ENCODE data around the gene EDN3.
"Not testable (repeated sequence)": the region's sequence is repeated elsewhere in the genome, so short reads cannot be mapped to it uniquely, and the experiment has no call there.

EDN3 gene

GRCh38 chr20:59336540-59336939, 36.1 kb downstream of the EDN3 start:
- no peak for DNase-seq (ENCODE audit: low spot score)

DNA sequence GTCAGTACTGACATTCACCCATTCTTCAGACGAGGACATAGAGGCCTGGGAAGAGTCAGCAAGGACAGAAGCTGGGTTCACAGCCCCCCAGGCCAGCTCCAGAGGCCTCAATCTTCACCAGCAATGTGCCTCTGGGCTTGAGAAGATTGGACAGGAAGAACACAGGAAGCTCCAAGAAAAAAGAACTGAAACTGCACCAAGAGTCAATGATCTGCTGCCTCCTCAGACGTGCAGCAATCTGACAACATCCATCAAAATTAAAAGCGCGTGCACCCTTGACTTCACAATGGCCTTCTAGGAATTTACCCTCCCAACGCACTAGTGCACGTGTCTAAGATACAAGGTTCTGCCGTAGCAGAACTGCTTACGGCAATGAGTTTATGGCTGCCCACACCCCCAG, 38.0 kb downstream of the EDN3 start:
- DNase-seq (ENCODE audit: low spot score) = not testable (repeated sequence)

DNA sequence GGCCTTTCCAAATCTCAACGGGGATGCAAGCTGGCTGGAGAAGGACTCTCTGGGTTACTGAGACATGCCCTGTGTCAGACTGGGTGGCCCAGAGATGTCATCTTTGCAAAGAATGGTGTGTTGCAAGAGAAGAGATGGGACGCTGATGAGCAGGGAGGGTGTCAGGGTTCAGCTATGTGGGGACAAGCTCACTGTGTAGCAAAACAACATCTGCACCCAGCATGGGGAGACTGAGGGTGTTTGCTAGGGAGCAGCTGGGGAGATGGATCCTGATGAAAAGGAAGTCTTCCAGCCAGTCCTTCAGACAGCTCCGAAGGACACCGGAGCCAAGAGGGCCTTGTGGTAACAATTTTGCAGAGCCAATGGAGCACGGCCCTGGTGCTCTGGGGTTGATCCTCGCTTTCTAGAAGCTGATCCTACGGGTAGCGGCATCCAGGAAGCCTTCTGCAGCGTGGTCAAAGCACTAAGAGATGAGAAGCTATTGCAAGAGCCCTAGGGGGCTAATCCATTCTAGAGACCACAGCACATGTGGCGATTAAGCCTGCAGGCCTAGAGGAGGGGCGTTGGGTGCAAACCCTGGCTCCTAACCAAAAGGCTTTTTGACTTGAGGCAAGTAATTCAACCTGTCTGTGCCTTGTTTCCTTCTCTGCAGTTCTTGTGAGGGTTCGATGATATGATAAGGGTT, 39.9 kb downstream of the EDN3 start:
- no peak for DNase-seq (ENCODE audit: low spot score)

DNA sequence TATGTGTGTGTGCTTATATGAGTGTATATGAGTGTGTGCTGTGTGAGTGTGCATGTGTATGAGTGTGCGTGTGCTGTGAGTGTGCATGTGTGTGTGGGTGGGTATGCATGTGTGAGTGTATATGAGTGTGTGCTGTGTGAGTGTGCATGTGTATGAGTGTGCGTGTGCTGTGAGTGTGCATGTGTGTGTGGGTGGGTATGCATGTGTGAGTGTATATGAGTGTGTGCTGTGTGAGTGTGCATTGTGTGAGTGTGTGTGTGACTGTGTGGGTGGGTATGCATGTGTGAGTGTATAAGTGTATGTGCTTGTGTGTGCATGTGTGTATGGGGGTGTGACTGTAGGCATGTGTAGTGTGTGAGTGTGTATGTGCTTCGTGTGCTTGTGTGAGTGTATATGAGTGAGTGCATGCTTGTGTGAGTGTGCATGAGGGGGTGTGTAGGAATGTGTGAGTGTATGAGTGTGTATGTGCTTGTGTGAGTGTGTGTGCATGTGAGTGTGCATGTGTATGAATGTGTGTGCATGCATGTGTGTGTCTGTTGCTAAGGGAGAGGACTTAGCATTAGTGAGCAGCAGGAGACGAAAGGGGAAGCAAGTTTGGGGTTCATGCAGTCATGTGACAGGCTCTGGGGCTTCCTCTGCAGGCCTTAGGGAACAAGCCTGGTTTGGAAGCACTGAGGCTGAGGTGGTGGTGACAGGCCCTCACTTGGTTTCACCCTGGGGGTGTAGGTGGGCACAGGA, 41.0 kb downstream of the EDN3 start:
- DNase-seq (ENCODE audit: low spot score) = not testable (repeated sequence)

DNA sequence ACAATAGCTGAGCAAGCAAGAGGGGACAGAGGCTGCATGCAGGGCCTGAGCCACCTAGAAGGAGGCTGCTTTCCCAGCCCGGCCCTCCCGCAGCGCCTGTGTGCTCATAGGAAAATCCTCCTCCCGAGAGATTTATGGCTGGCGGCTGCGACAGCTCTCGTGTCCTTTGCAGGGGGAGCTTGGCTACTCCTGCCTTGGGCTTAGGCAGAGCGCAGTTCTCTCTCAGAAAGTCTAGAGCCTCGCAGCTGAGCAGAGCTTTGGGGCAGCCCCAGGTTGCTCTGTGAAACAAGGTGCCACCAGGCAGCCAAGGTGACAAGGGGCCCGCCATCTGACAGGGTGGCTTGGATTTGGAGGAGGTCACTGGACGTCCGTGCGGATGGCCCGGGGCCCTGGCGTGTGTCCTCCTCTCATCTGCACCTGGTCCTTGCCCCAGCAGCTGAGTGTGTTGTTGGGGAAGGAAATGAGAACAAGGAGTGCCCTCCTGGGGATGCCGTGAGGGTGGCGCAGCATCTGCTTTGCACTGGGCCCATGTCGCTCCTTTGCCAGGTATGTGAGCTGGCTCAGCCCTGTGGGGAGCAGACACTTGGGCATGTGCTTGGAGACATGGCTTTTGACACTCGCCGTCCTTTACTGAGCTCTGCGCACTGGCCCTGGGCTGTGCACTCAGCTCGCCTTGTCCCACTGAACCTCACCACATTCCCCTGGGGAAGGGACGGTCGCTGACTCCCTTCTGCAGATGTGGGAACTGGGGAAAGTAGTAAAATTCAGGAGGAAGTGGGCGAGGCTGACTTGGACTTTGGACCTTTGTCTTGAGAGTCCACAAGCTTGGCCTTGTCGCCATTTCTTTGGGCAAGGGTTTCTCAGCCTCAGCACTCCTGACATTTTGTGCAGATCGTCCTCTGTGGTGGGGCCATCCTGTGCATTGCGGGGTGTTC, 41.9 kb downstream of the EDN3 start:
- no peak for DNase-seq (ENCODE audit: low spot score)

- no peak for DNase-seq (ENCODE audit: low spot score)
These were observed 45.6 kb downstream of the EDN3 start for GRCh38 chr20:59346061-59346460.

DNA sequence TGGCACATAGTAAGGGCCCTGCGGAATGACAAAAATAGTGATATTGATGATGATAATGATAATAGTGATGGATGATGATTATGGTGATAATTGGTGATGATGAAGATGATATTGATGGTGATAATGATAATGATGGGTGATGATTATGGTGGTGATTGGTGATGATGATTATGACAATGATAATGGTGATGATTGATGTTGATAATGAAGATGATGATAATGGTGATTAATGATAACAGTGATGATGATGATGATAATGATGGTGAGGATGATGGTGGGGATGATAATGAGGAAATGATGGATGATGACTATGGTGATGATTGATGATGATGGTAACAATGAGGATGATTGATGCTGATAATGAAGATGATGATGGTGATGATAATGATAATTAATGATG, 48.9 kb downstream of the EDN3 start:
- DNase-seq (ENCODE audit: low spot score) = no peak

- no peak for DNase-seq (ENCODE audit: low spot score)
These were observed 50.1 kb downstream of the EDN3 start for GRCh38 chr20:59350330-59351156.

GRCh38 chr20:59351157-59352040, 51.0 kb downstream of the EDN3 start:
- peak; percentile 15 for DNase-seq (ENCODE audit: low spot score)

DNA sequence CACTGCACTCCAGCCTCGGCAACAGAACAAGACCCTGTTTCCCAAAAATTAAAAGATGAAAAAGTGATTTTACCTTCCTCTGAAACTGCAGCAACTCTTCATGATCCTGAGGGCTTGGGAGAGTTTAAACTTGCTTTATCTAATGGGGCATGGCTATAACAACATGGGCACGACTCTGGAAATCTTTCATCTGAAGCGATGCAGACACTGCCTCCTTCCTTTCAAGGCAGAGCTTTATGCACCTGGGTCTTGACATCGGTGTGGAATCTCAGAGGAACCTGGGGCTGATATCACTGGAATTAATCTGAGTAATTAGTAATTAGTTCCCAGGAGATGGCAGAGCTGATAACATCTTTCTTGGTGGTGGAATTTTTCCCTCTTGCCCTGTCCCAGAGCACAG, 52.1 kb downstream of the EDN3 start:
- no peak for DNase-seq (ENCODE audit: low spot score)

- DNase-seq (ENCODE audit: low spot score) = no peak
These were observed 52.6 kb downstream of the EDN3 start for GRCh38 chr20:59352990-59353389.

DNA sequence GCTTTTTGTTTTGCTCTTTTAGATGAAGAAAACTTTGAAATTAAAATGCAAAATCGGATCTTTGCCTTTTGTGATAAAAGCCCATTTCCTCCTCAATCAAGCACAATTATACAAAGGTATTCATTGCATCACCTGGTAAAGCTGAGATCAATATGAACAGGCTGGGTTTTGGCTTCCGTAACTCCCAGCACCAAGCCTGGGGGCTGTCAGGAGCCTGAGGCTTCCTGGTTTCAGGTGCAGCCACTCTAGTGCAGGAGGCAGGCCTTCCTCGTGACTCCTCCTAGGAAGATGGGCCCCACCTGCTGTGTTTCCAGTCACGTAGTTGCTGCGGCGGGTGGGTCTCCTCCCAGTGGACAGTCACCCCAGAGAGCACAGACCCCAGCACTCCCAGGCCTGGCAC, 54.0 kb downstream of the EDN3 start:
- DNase-seq (ENCODE audit: low spot score) = no peak

- DNase-seq (ENCODE audit: low spot score) = no peak
These were observed 54.8 kb downstream of the EDN3 start for GRCh38 chr20:59355242-59355641.

DNA sequence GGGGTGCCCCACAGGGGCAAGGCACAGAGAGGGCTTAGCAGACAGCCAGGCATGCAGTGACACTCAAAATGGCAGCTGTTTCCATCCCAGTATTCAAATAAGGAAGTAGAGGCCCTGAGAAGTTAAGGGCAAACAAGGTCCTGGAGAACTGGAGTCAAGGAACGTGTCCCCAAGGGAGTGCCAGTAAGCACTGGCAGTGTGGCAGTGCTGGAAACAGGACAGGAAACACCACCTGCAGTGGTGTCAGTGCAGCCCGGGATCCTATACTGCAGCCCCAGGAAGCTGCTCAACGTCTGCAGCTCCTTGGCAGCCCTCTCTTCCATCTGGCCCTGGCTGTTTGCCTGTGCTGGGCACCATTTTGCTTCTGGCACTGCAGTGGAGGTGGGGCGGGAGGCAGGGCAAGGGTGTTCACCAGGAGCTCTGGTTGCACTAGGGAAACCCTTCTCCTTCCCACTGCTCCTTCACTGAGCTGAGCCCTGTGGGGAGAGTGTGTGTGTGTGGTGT, 56.3 kb downstream of the EDN3 start:
- no peak for DNase-seq (ENCODE audit: low spot score)

DNA sequence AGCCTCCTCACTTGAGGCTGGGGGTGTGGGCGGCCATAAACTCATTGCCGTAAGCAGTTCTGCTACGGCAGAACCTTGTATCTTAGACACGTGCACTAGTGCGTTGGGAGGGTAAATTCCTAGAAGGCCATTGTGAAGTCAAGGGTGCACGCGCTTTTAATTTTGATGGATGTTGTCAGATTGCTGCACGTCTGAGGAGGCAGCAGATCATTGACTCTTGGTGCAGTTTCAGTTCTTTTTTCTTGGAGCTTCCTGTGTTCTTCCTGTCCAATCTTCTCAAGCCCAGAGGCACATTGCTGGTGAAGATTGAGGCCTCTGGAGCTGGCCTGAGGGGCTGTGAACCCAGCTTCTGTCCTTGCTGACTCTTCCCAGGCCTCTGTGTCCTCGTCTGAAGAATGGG, 58.4 kb downstream of the EDN3 start:
- not testable (repeated sequence) for DNase-seq (ENCODE audit: low spot score)

DNA sequence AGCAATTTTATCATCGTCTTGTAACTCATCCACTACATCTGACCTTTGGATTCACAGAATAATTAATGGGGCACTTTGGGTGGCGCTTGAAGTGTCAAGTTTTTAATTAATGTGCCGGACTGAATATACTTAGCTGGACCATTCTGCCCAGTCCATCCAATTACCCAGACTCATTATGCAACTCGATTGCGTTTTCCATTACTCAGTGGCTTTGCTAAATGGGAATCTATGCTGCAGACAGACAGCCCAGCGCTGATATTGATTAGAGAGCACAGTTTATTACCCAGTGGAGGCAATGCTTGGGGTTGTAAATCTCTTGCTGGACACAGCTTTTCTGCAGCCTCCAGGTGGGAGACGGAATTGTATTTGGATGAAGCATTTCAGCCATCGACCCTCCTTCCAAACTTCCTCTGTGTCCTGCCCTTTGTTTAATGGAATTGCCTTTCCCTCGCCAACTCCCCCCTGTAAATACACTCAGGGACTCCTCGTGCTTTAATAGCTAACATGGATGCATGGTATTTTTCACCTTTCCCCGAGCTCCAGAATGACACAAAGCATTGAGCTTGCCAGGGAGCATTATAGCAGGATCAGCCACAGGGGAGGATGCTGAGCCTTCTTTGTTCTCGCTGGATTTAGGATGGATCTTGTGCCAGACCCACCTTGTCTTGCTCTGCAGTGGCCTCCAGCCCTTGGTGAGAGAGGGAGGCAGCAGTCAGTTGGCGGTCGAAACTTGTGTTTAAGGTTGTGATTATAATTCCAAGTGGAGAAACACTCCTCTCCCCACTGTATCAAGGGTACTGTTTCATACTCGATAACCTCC, 59.7 kb downstream of the EDN3 start:
- no peak for DNase-seq (ENCODE audit: low spot score)

DNA sequence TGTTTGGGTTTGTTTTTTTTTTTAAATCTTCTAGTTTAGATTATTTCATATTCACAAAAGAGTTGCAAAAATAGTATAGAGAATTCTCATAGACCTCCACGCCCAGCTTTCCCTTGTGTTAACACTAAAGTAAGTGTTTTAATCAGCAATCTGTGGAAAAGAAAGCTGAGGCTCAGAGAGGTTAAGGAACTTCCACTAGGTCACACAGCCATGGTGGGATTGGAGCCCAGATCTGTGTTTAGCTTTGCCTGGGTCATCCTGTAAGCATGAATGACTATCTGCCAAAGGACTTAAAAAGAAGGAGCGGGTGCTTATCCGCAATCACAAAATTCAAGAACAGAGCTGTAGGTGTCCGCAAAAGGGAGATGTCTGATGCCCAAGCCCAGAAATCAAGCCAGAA, 60.5 kb downstream of the EDN3 start:
- DNase-seq (ENCODE audit: low spot score) = no peak

DNA sequence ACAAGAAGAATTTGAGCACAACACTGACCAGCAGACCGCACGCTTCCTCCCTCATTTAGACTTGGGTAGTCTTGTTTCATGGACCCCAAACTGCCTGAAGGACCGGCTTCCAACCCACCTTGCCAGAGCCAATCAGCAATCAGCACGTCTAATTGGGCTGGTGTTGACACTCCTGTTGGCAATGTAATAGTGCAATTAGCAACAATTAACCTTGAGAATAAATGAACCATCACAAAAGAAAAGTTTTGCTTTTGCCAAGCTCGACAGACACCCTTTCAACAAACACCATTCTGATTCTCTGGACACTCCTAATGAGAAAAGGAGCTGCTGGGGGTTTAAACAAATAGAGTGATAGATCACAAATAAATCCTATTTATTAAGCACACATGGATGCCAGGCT, 61.0 kb downstream of the EDN3 start:
- DNase-seq (ENCODE audit: low spot score) = no peak

- no peak for DNase-seq (ENCODE audit: low spot score)
These were observed 62.7 kb downstream of the EDN3 start for GRCh38 chr20:59363101-59363500.

DNA sequence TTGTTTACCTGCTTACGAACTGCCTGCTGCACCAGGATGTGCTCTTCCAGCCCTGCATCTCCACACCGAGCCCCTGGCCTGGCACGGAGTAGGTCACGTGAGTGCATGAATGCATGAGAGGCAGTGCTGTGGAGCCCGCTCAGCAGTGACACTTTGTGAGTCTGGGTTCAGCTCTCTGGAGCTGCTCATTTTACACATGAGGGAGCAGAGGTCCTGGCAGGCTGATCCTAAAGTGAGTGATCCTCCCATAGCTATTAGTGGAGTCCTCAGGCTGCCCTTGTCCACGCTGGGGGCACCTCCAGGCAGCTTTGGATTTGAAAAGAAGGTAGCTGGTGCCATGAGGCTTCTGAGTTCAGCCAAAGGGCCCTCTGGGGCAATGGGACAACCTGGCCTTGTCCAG, 64.2 kb downstream of the EDN3 start:
- DNase-seq (ENCODE audit: low spot score) = no peak
